Measurements from ENCODE around the gene PARD3. TPM values are rescaled to one million over a fixed set of nuclear protein-coding genes. Genes with fewer than 3 reads are reported as not detected.

Gene PARD3
- total RNA-seq, 1 donor from 2014 or later: 26.0 TPM

- no peak for TF ChIP-seq CTCF (IDR thresholded peaks at IDR 0.05)
- Mint-ChIP-seq H3K4me1 (ENCODE audit: low read depth) (peaks cover 9% of the 10 kb centered on the region), H3K27ac (ENCODE audit: unreplicated experiment) (no peak overlapping the region), H3K36me3 (ENCODE audit: low read depth) (peaks cover 6% of the 10 kb centered on the region), H3K27me3 (ENCODE audit: low read depth) (no peaks in the 10 kb centered on the region), H3K9me3 (ENCODE audit: low read depth) (peaks cover 6% of the 10 kb centered on the region), H3K4me3 (ENCODE audit: unreplicated experiment) (no peak overlapping the region)
- no peak for DNase-seq (ENCODE audit: low spot score)
These were observed 583.5 kb downstream of the PARD3 start for GRCh38 chr10:34231441-34232180.

GRCh38 chr10:34229917-34230316, 585.2 kb downstream of the PARD3 start:
- Mint-ChIP-seq H3K4me3 (ENCODE audit: unreplicated experiment) (no peak overlapping the region), H3K36me3 (ENCODE audit: low read depth) (peaks cover 7% of the 10 kb centered on the region), H3K9me3 (ENCODE audit: low read depth) (peaks cover 7% of the 10 kb centered on the region), H3K4me1 (ENCODE audit: low read depth) (no peaks in the 10 kb centered on the region), H3K27me3 (ENCODE audit: low read depth) (no peaks in the 10 kb centered on the region), H3K27ac (ENCODE audit: unreplicated experiment) (no peak overlapping the region)
- no peak for TF ChIP-seq CTCF (IDR thresholded peaks at IDR 0.05)
- DNase-seq (ENCODE audit: low spot score): no peak

- H3K27me3 Mint-ChIP-seq (ENCODE audit: low read depth): no peaks in the 10 kb centered on the region
- no peak overlapping the region for H3K27ac Mint-ChIP-seq (ENCODE audit: unreplicated experiment)
- H3K36me3 Mint-ChIP-seq (ENCODE audit: low read depth): peaks cover 7% of the 10 kb centered on the region
- peaks cover 7% of the 10 kb centered on the region for H3K9me3 Mint-ChIP-seq (ENCODE audit: low read depth)
- TF ChIP-seq CTCF (IDR thresholded peaks at IDR 0.05): no peak
- DNase-seq (ENCODE audit: low spot score): no peak
- H3K4me3 Mint-ChIP-seq (ENCODE audit: unreplicated experiment): no peak overlapping the region
- no peaks in the 10 kb centered on the region for H3K4me1 Mint-ChIP-seq (ENCODE audit: low read depth)
These were observed 587.0 kb downstream of the PARD3 start for GRCh38 chr10:34228066-34228465.

GRCh38 chr10:34224639-34225038, 590.5 kb downstream of the PARD3 start:
- Mint-ChIP-seq H3K27ac (ENCODE audit: unreplicated experiment) (no peak overlapping the region), H3K4me3 (ENCODE audit: unreplicated experiment) (no peak overlapping the region), H3K36me3 (ENCODE audit: low read depth) (peaks cover 7% of the 10 kb centered on the region), H3K4me1 (ENCODE audit: low read depth) (no peaks in the 10 kb centered on the region), H3K27me3 (ENCODE audit: low read depth) (no peaks in the 10 kb centered on the region), H3K9me3 (ENCODE audit: low read depth) (peaks cover 7% of the 10 kb centered on the region)
- TF ChIP-seq CTCF (IDR thresholded peaks at IDR 0.05): no peak
- DNase-seq (ENCODE audit: low spot score): no peak

GRCh38 chr10:34223658-34224057, 591.4 kb downstream of the PARD3 start:
- peaks cover 7% of the 10 kb centered on the region for H3K9me3 Mint-ChIP-seq (ENCODE audit: low read depth)
- peak; percentile 21 for TF ChIP-seq CTCF (IDR thresholded peaks at IDR 0.05)
- H3K27ac Mint-ChIP-seq (ENCODE audit: unreplicated experiment): no peak overlapping the region
- H3K36me3 Mint-ChIP-seq (ENCODE audit: low read depth): peaks cover 7% of the 10 kb centered on the region
- no peaks in the 10 kb centered on the region for H3K4me1 Mint-ChIP-seq (ENCODE audit: low read depth)
- H3K4me3 Mint-ChIP-seq (ENCODE audit: unreplicated experiment): no peak overlapping the region
- DNase-seq (ENCODE audit: low spot score): no peak
- no peaks in the 10 kb centered on the region for H3K27me3 Mint-ChIP-seq (ENCODE audit: low read depth)

All from chondrocyte (in vitro differentiated cells).